ENCODE results near the gene EPHA6. TPM values are rescaled to one million over a fixed set of nuclear protein-coding genes. Genes with fewer than 3 reads are reported as not detected.

Gene EPHA6
- total and polyA plus RNA-seq, 9 of the 15 experiments (the other 6 are each of a cell fraction or from before 2014, with no cell fraction given), result not detected

DNA sequence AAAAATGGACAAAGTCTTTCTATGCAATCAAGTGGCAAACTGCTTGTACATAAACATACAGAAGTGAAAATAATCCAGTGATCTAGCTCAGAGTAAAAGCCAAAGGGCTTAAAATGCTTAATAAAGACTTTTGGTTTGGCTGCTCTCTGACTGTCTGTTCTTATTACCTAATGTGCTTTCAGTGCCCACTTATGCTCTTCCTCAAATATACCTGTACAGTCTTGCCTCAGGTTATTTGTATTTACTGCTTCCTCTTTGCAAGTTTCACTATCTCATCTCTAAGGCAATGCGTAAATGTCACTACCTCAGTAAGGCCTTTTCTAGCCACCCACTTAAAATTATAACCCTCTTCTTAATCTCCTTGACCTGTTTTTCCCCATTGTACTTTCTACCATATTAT is 171.8 kb downstream of the EPHA6 start (continued):
- TF ChIP-seq CC2D1A (IDR thresholded peaks at IDR 0.05) (no peak), CBFA2T2 (conservative IDR thresholded peaks at IDR 0.05) (no peak), DMBX1 (CRISPR knock-in tag; IDR thresholded peaks at IDR 0.05; ENCODE audit: borderline replicate concordance) (no peak), ZSCAN32 (CRISPR knock-in tag; IDR thresholded peaks at IDR 0.05) (no peak), SMARCC2 (IDR thresholded peaks at IDR 0.05; ENCODE audit: low read depth) (no peak), IFI16 (CRISPR knock-in tag; IDR thresholded peaks at IDR 0.05) (no peak), ZBTB17 (CRISPR knock-in tag; IDR thresholded peaks at IDR 0.05) (no peak)

DNA sequence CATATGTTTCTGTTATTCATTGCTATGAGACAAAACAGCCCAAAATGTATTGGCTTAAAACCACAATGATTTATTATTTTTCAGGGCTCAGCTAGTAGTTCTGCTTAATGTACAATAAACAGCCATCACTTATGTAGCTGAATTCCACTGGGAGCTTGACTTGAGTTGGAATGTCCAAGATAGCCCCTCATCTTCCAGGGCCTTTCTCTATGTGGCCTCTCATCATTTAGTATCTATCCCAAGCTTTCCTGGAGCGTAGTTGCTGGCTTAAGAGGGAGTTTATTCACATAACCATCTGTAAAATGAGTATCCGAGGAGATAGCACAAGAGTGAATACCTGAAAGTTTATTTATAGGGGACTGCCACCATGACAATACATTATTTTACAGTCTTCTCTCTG is 176.8 kb downstream of the EPHA6 start:
- H3K4me2 ChIP-seq (ENCODE audit: insufficient read depth, low read length), result no peak overlapping the region
- WGBS (ENCODE audit: insufficient coverage, low coverage, missing lambda C conversion rate), result 0% methylated on average over 2 of the region's 2 CpGs
- no peak overlapping the region for H2AFZ ChIP-seq (ENCODE audit: low read depth, low read length)
- ChIA-PET POLR2A (no interaction called here), CTCF (ENCODE audit: low intra/inter-chr PET ratio) (no interaction called here)
- FAIRE-seq (no peak), DNase-seq (ENCODE audit: extremely low read depth in 1 of 4, low spot score in 3 of 4) (no peak), ATAC-seq (no peak)
- intact Hi-C loops (cut with micrococcal nuclease) (no loop called here), in situ Hi-C loops (cut with MboI) (no loop called here)
- no peaks in the 10 kb centered on the region for H3K36me3 ChIP-seq (ENCODE audit: control insufficient read depth, insufficient read depth, low read length)
- H3K9me3 ChIP-seq (replicated peaks; ENCODE audit: control insufficient read depth, insufficient read depth, low read depth, low read length), result no peaks in the 10 kb centered on the region
- H3K9me1 ChIP-seq (ENCODE audit: control insufficient read depth, insufficient read depth, low read length), result no peaks in the 10 kb centered on the region
- H3K9ac ChIP-seq (ENCODE audit: insufficient read depth in 1 of 2, low read depth in 2 of 2, low read length in 2 of 2), result no peak overlapping the region
- no peaks in the 10 kb centered on the region for H3K4me1 ChIP-seq (replicated peaks in 1 of 2; ENCODE audit: control insufficient read depth in 2 of 2, insufficient read depth in 2 of 2, low read length in 2 of 2)
- no peaks in the 10 kb centered on the region for H3K27me3 ChIP-seq (ENCODE audit: control insufficient read depth in 2 of 2, insufficient read depth in 2 of 2, low read length in 2 of 2)
- H3K4me3 ChIP-seq, result no peak overlapping the region
- no peaks in the 10 kb centered on the region for H3K79me2 ChIP-seq (ENCODE audit: control insufficient read depth, insufficient read depth, low read length)
- H4K20me1 ChIP-seq (replicated peaks; ENCODE audit: control insufficient read depth, insufficient read depth, low read length), result no peaks in the 10 kb centered on the region
- no TSS peak for BruUV-seq (replicated peaks)
- no peak overlapping the region for H3K27ac ChIP-seq (ENCODE audit: extremely low read depth, low read depth, low read length)
- TF ChIP-seq PRPF4 (IDR thresholded peaks at IDR 0.05; ENCODE audit: insufficient read depth, low read depth, low read length, poor library complexity, severe bottlenecking) (no peak), EGR1 (conservative IDR thresholded peaks at IDR 0.05) (no peak), PHF8 (IDR thresholded peaks at IDR 0.05; ENCODE audit: borderline replicate concordance, low read length) (no peak), SNRNP70 (optimal IDR thresholded peaks at IDR 0.05; ENCODE audit: low read depth, low read length) (no peak), DDX20 (tag; IDR thresholded peaks at IDR 0.05; ENCODE audit: low read depth) (no peak), SIX5 (IDR thresholded peaks at IDR 0.05; ENCODE audit: borderline replicate concordance in 1 of 2, insufficient read depth in 1 of 2, low read depth in 1 of 2, low read length in 2 of 2) (no peak), ZNF444 (CRISPR knock-in tag; IDR thresholded peaks at IDR 0.05) (no peak), ZNF134 (CRISPR knock-in tag; conservative IDR thresholded peaks at IDR 0.05) (no peak), SMARCB1 (IDR thresholded peaks at IDR 0.05; ENCODE audit: insufficient read length, low read depth) (no peak), GTF3C2 (IDR thresholded peaks at IDR 0.05; ENCODE audit: borderline replicate concordance, extremely low read depth, insufficient read length) (no peak), ZNF384 (IDR thresholded peaks at IDR 0.05; ENCODE audit: low read depth, low read length) (no peak)
- TF ChIP-seq, protein P1, sequence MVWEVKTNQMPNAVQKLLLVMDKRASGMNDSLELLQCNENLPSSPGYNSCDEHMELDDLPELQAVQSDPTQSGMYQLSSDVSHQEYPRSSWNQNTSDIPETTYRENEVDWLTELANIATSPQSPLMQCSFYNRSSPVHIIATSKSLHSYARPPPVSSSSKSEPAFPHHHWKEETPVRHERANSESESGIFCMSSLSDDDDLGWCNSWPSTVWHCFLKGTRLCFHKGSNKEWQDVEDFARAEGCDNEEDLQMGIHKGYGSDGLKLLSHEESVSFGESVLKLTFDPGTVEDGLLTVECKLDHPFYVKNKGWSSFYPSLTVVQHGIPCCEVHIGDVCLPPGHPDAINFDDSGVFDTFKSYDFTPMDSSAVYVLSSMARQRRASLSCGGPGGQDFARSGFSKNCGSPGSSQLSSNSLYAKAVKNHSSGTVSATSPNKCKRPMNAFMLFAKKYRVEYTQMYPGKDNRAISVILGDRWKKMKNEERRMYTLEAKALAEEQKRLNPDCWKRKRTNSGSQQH (CRISPR knock-in tag; IDR thresholded peaks at IDR 0.05), result no peak

Measured in K562 (cell line).